Measurements from ENCODE around the gene MSANTD2.
A peak's percentile ranks its signal among the peaks of the same experiment; 100 is the strongest.

The MSANTD2 gene

GRCh38 chr11:124766156-124766555 is 34.0 kb downstream of the MSANTD2 start:
- no peak for DNase-seq (ENCODE audit: low spot score)
- no peak for TF ChIP-seq CTCF (IDR thresholded peaks at IDR 0.05)
- no peak overlapping the region for H3K4me3 ChIP-seq
- H3K27ac ChIP-seq, result no peak overlapping the region

- peak; percentile 50 for TF ChIP-seq CTCF (IDR thresholded peaks at IDR 0.05)
- peak overlapping the region; percentile 94 to 99 for H3K27ac ChIP-seq
- H3K4me3 ChIP-seq, result peak overlapping the region; percentile 92
- DNase-seq (ENCODE audit: low spot score), result peak; percentile 89
Observed at GRCh38 chr11:124763156-124763947, 36.9 kb downstream of the MSANTD2 start.

GRCh38 chr11:124762624-124763155 is 37.5 kb downstream of the MSANTD2 start:
- Histone ChIP-seq H3K4me3 (peak overlapping the region; percentile 92), H3K27ac (peak overlapping the region; percentile 94 to 99)
- DNase-seq (ENCODE audit: low spot score), result no peak
- no peak for TF ChIP-seq CTCF (IDR thresholded peaks at IDR 0.05)

- Histone ChIP-seq H3K27ac (peak within 1 kb of the TSS; percentile 94 to 99), H3K4me3 (peak within 1 kb of the TSS; percentile 92)
- DNase-seq (ENCODE audit: low spot score), result no peak
- TF ChIP-seq CTCF (IDR thresholded peaks at IDR 0.05), result no peak
Observed at GRCh38 chr11:124762105-124762623, 38.0 kb downstream of the MSANTD2 start, which contains the start of gene ESAM. Gene ESAM, minus strand, starts transcription at chr11:124762290. Its CDS starts 136 bp downstream, at chr11:124762154.

GRCh38 chr11:124761301-124762104 is 38.7 kb downstream of the MSANTD2 start:
- DNase-seq (ENCODE audit: low spot score), result no peak
- Histone ChIP-seq H3K27ac (peak overlapping the region; percentile 94 to 99), H3K4me3 (peak overlapping the region; percentile 92)
- no peak for TF ChIP-seq CTCF (IDR thresholded peaks at IDR 0.05)

- no peak for TF ChIP-seq CTCF (IDR thresholded peaks at IDR 0.05)
- Histone ChIP-seq H3K4me3 (peak overlapping the region; percentile 92), H3K27ac (peak overlapping the region; percentile 94 to 99)
- no peak for DNase-seq (ENCODE audit: low spot score)
Observed at GRCh38 chr11:124760806-124761205, 39.4 kb downstream of the MSANTD2 start.
